HFFc6 (cell line): ENCODE measurements around the gene SLC2A9. TPM values are rescaled to one million over a fixed set of nuclear protein-coding genes. Genes with fewer than 3 reads are reported as not detected.
"Not testable (repeated sequence)": the region's sequence is repeated elsewhere in the genome, so short reads cannot be mapped to it uniquely, and the experiment has no call there.

ENCODE experiments used
- DNase-seq: peaks from one replicate; pipeline ENCODE4 v3.0.0-alpha.2; 2018
- H3K27ac Mint-ChIP-seq: 2 replicates; pipeline ENCODE4 v1.8.0; 2020; ENCODE audit warnings: mild to moderate bottlenecking, mixed read lengths
- H3K27me3 Mint-ChIP-seq: 2 replicates; pipeline ENCODE4 v1.8.0; 2021; ENCODE audit warnings: mild to moderate bottlenecking, moderate library complexity, mixed read lengths; ENCODE audit not compliant: insufficient read depth
- H3K36me3 Mint-ChIP-seq: 2 replicates; pipeline ENCODE4 v1.8.0; 2021; ENCODE audit warnings: low read depth, mixed read lengths
- H3K4me1 Mint-ChIP-seq: 2 replicates; pipeline ENCODE4 v1.8.0; 2020; ENCODE audit warnings: low read depth, mixed read lengths
- H3K4me3 Mint-ChIP-seq: 2 replicates; pipeline ENCODE4 v1.8.0; 2020; ENCODE audit warnings: mild to moderate bottlenecking, moderate library complexity, mixed read lengths
- H3K9me3 Mint-ChIP-seq: 2 replicates; pipeline ENCODE4 v1.8.0; 2020; ENCODE audit warnings: mild to moderate bottlenecking, mixed read lengths
- CTCF ChIP-seq: fragments of 200-600 bp; sonication (generic); IDR thresholded peaks from 2 replicates; pipeline ENCODE4 v1.5.0; 2021; ENCODE audit warnings: antibody characterized with exemption, mild to moderate bottlenecking
- total RNA-seq, 6 experiments: library from RNA; stranded (reverse); fragmentation: NEBNext Ultra II Directional; extraction: Animal tissue kit (Norgen Biotek cat#: 25700); gene quantifications; 2 replicates in 1 of 6; 3 replicates in 5 of 6; pipeline ENCODE4 v1.2.3, GENCODE V29; 2021

The SLC2A9 gene
- total RNA-seq, 6 experiments from 2014 or later, result 1.3 to 2.0 (median 1.6) TPM

GRCh38 chr4:9984621-9985020 is 36.7 kb downstream of the SLC2A9 start:
- Mint-ChIP-seq H3K9me3 (no peaks in the 10 kb centered on the region; the same call in 1 of the 2 replicates), H3K27ac (no peak overlapping the region), H3K36me3 (no peaks in the 10 kb centered on the region), H3K4me1 (no peaks in the 10 kb centered on the region), H3K4me3 (no peak overlapping the region), H3K27me3 (no peaks in the 10 kb centered on the region)
- DNase-seq, result no peak
- TF ChIP-seq CTCF, result no peak

GRCh38 chr4:9983211-9983610 is 38.1 kb downstream of the SLC2A9 start:
- Mint-ChIP-seq H3K9me3 (no peaks in the 10 kb centered on the region; the same call in 1 of the 2 replicates), H3K27me3 (no peaks in the 10 kb centered on the region), H3K36me3 (no peaks in the 10 kb centered on the region), H3K4me3 (no peak overlapping the region), H3K27ac (no peak overlapping the region), H3K4me1 (no peaks in the 10 kb centered on the region)
- no peak for DNase-seq
- TF ChIP-seq CTCF, result no peak

DNA sequence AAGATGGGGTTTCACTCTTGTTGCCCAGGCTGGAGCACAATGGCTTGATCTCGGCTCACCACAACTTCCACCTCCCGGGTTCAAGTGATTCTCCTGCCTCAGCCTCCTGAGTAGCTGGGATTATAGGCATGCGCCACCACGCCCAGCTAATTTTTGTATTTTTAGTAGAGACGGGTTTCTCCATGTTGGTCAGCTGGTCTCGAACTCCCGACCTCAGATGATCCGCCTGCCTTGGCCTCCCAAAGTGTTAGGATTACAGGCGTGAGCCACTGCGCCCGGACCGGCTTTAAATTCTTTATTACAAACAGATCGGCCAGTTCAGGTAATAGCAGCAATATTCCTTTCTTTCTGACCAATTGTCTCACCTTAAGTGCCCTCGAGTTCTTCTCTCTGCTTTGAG is 39.4 kb downstream of the SLC2A9 start:
- H3K27me3 Mint-ChIP-seq, DNase-seq, H3K9me3 Mint-ChIP-seq, H3K4me3 Mint-ChIP-seq, H3K36me3 Mint-ChIP-seq, H3K4me1 Mint-ChIP-seq, H3K27ac Mint-ChIP-seq: not testable (repeated sequence)

DNA sequence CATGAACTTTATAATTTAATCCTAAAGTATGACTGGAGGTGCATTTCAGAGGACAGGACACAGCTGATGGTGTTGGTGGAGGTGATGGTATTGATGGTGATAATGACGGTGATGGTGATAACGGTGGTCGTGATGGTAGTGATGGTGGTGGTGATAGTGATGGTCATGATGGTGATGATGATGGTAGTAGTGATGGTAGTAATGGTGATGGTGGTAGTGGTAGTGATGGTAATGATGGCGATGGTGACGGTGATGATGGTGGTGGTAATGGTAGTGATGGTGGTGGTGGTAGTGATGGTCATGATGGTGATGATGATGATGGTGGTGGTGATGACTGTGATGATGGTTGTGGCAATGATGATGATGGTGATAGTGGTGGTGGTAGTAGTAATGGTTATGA is 40.4 kb downstream of the SLC2A9 start:
- H3K4me3 Mint-ChIP-seq, result no peak overlapping the region
- H3K27ac Mint-ChIP-seq, result no peak overlapping the region
- H3K36me3 Mint-ChIP-seq, result no peaks in the 10 kb centered on the region
- no peaks in the 10 kb centered on the region; the same call in 1 of the 2 replicates for H3K27me3 Mint-ChIP-seq
- no peak for DNase-seq
- no peak for TF ChIP-seq CTCF
- H3K4me1 Mint-ChIP-seq, result no peaks in the 10 kb centered on the region
- H3K9me3 Mint-ChIP-seq, result no peaks in the 10 kb centered on the region; the same call in 1 of the 2 replicates

GRCh38 chr4:9979101-9979701 is 42.1 kb downstream of the SLC2A9 start:
- Mint-ChIP-seq H3K27me3 (no peaks in the 10 kb centered on the region; the same call in 1 of the 2 replicates), H3K4me1 (no peaks in the 10 kb centered on the region), H3K4me3 (no peak overlapping the region), H3K36me3 (no peaks in the 10 kb centered on the region), H3K27ac (no peak overlapping the region), H3K9me3 (no peaks in the 10 kb centered on the region; the same call in 1 of the 2 replicates)
- DNase-seq, result no peak
- no peak for TF ChIP-seq CTCF

DNA sequence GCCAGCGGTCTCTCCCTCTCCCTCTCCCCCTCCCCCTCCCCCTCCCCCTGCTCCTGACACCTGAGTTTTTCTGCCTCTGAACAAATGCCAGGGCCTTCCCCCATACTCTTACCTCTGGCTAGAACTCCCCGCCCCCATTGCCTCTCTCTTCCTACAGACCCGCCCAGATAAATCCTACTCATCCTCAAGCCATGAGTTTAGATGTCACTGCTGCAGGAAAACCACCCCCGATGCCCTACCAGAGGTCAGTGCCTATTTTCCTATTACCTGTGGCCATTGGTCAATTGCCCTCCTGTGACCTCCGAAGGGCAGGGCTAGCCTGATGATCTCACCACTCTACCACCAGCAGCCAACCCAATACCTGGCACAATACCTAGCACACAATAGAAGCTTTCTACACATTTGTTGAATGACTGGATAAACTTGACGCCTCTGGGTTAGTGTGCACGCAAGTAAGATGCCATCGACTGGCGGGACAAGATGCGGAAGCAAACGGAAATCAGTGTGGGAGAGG is 43.7 kb downstream of the SLC2A9 start:
- Mint-ChIP-seq H3K4me1 (no peaks in the 10 kb centered on the region), H3K27ac (no peak overlapping the region), H3K36me3 (no peaks in the 10 kb centered on the region), H3K9me3 (peaks cover 6% of the 10 kb centered on the region), H3K27me3 (no peaks in the 10 kb centered on the region; the same call in 1 of the 2 replicates), H3K4me3 (no peak overlapping the region)
- no peak for TF ChIP-seq CTCF
- DNase-seq, result no peak
